Stimulated activated CD4-positive, alpha-beta T cell treated with anti-CD3 and anti-CD28 coated beads, Interleukin-4, amount 100 ng/mL, for 24 hours (primary cell): Measurements from ENCODE around the gene ZC3HAV1.
"Not testable (repeated sequence)": the region's sequence is repeated elsewhere in the genome, so short reads cannot be mapped to it uniquely, and the experiment has no call there.

Experiments
- DNase-seq: peaks from one replicate; pipeline ENCODE4 v3.0.0-alpha.2; 2020

The ZC3HAV1 gene

GRCh38 chr7:139046143-139046542 is 63.4 kb downstream of the ZC3HAV1 start:
- DNase-seq: no peak

- DNase-seq: no peak
Measured at GRCh38 chr7:139044813-139045794, 64.4 kb downstream of the ZC3HAV1 start.

- DNase-seq: peak; percentile 78
Measured at GRCh38 chr7:139043823-139044812, 65.4 kb downstream of the ZC3HAV1 start.

GRCh38 chr7:139041378-139042085 is 68.0 kb downstream of the ZC3HAV1 start:
- no peak for DNase-seq

DNA sequence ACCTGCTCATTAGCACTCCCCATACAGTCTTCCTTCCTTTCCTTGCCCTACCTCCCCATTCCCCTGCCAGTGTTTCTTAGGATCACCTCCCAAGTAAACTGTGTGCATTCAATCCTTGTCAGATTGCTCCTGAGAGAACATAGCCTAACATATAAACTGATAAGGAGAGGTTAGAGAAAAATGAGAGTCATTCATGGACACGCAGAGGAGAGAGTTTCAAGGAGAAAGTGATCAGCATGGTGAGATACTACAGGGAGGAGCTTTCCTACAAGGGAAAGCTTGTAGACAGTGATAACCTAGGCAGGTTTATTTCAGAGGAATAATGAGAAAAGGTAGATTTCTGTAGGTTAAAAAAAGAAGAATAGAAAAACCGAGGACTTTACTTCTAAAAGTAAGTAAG is 70.8 kb downstream of the ZC3HAV1 start:
- no peak for DNase-seq

DNA sequence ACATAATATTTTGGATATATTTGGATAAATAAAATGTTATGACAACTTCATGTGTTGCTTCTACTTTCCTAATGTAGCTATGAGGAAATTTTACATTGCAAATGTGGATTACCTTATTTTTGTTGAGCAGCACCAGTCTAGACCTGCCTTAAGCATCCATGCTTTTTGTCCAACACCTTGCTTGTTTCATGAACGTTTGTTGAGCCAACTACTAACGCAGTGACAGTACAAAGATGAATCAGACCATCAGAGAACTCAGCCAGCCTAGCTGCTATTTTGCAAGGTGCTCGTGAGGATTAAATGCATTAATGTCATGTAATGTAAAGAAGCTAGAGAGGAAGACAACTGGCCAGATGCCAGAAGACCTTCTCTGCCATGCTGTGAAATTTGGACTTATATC is 72.6 kb downstream of the ZC3HAV1 start:
- no peak for DNase-seq

GRCh38 chr7:139035586-139036353 is 73.8 kb downstream of the ZC3HAV1 start, which contains the start of gene ZC3HAV1L:
TSS of gene ZC3HAV1L (minus strand) at chr7:139036042. CDS start at chr7:139036017, 25 bp downstream.
- peak; percentile 54 for DNase-seq

- peak; percentile 19 for DNase-seq
Measured at GRCh38 chr7:139034855-139035585, 74.5 kb downstream of the ZC3HAV1 start.

- DNase-seq: no peak
Measured at GRCh38 chr7:139034336-139034735, 75.2 kb downstream of the ZC3HAV1 start.

DNA sequence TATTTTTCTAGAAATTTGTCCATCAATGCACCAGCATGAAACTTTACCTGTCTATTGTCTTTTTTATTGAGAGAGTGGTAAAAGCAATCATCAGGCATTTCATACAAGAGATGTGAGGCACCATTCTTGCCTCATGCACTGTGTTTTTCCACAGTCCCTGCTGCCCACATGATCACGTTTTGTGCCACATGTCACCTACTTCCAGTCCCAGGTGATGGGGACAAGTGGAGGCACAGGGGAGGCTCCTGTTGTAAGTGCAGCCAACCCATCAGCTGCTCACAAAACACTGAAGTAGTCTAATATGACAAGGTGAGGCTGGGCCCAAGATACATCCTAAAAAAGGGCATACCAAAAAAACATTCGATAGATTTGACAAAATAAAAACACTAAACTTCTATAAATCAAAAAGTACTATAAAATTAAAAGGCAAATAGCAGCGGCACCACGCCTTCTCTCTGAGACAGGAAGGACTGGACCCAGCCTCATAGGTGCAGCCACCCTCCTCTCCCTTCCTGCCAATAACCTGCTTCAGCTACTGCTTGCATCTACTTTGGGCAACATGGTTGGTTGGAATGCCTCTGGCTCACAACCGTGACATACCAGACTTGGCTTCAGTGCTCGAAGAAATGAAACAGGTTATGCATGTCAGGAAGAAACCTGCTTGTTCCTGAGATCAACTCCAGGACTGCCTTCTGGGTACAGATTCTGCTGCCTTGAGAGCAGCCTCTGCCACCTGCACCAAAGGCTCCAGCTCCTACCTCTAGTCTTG is 76.0 kb downstream of the ZC3HAV1 start:
- DNase-seq: no peak

GRCh38 chr7:139032473-139032872 is 77.0 kb downstream of the ZC3HAV1 start:
- DNase-seq: no peak

DNA sequence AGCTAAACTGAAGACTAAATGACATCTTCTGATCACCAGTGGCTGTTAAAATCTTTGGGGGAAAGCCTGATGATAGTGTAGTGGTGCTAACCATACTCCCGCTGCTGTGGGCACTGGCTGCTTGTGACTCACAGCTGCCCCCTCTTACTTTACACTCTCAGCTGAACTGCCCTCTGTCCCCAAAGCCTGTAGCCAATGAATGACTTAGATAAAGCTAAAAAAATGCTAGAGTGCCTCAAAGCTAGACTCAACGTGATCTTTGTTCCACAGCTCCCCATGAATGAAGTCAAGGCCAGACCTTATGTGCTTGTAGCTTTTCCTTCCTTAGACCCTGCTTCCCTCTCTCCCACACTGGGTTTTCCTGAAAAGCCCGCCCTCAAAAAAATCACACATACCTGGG is 80.2 kb downstream of the ZC3HAV1 start:
- no peak for DNase-seq

GRCh38 chr7:139026551-139026950 is 83.0 kb downstream of the ZC3HAV1 start:
- no peak for DNase-seq

GRCh38 chr7:139025861-139026260 is 83.7 kb downstream of the ZC3HAV1 start:
- DNase-seq: not testable (repeated sequence)

DNA sequence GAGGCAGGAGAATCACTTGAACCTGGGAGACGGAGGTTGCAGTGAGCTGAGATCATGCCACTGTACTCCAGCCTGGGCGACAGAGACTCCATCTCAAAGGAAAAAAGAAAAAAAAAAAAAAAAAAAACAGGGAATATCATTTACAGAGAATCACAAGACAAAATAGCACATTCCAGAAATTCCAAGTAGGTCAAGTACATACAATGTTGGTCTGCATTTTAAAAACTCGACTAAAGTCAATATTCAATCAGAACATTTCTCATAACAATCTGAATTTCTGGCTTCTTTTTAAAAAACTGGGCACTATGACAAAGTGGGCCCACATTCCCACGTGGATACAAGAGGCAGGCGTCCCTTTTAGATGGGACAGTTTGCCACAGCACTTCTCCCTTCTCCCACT is 86.4 kb downstream of the ZC3HAV1 start:
- no peak for DNase-seq

DNA sequence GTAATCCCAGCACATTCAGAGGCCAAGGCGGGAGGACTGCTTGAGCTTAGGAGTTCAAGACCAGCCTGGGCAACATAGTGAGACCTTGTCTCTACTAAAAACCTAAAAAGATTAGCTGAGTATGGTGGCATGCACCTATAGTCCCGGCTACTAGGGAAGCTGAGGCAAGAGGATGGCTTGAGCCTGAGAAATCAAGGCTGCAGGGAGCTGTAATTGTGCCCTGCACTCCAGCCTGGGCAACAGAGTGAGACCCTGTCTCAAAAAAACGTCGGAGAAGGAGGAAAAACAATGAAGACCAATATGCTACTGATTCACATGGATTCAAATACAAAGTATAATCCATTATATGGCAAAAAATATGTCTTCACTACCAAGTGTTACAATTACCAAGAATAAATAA is 87.2 kb downstream of the ZC3HAV1 start:
- DNase-seq: no peak

DNA sequence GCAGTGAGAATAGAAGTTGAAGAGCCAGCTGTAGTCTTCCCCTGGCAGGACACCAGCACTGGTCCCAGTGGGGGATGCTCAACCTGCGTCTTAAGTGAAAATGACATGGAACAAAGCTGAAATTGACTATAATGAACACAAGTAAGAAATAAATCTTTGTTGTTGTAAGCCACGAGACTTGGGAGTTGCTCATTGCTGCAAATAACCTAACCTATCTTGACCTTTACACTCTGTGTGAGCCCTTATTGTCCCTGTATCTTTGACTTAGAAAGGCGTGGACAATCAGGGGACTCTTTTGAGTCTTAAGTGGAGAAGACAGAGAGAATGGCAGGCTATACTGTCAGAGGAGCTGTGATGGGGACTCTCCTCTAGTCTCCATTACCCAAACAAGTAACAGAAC is 90.6 kb downstream of the ZC3HAV1 start:
- DNase-seq: no peak

DNA sequence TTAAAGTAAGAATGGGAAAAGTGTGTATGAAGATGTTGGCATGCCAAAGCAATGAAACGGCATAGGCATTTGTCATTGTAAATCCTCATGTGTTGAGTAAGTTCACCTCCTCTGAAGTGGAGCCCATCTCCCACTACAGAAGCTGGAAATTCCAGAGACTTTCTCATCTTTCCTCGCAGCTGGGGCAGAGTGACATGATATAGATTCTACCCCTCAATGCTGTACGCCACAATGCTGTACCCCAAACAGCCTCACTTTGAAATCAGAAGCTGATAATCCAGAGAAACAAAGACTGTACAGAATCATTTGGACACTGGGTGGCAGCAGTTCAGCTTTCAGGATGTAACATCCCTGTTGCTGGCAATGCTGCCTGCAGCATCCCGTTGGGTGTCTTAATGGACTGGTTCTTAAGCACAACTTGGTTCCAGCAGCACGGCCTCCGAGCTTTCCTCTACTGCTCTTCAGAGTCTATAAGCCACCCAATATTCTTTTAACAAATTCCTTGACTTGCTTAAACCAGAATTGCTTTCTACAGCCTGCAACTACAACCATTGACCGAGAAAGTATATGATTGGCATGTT is 92.5 kb downstream of the ZC3HAV1 start:
- DNase-seq: peak; percentile 66

- DNase-seq: no peak
Measured at GRCh38 chr7:139011373-139011772, 98.1 kb downstream of the ZC3HAV1 start.
